Spinal cord (tissue), 10 donors: Measurements from ENCODE around the gene KCNQ1. TPM values are rescaled to one million over a fixed set of nuclear protein-coding genes. Genes with fewer than 3 reads are reported as not detected.

ENCODE experiments used
- DNase-seq, 6 donors: peaks; one replicate each; pipeline versions ENCODE4 v3.0.0 to v3.0.0-alpha.2; 2013 to 2015; ENCODE audit warnings: low spot score in 6 of 6, low read depth in 4 of 6
- H3K27ac ChIP-seq: one replicate; pipeline ENCODE4 v1.5.1; 2013; ENCODE audit warnings: low read depth, low read length, control low read depth
- H3K27me3 ChIP-seq: one replicate; pipeline ENCODE4 v1.6.1; 2013; ENCODE audit warnings: low read length; ENCODE audit not compliant: control insufficient read depth, insufficient read depth
- H3K36me3 ChIP-seq: one replicate; pipeline ENCODE4 v1.6.1; 2013; ENCODE audit warnings: low read length; ENCODE audit not compliant: control insufficient read depth, insufficient read depth
- H3K4me1 ChIP-seq: one replicate; pipeline ENCODE4 v1.6.1; 2013; ENCODE audit warnings: low read length; ENCODE audit not compliant: control insufficient read depth, insufficient read depth
- H3K4me3 ChIP-seq: one replicate; pipeline ENCODE4 v1.5.1; 2013; ENCODE audit warnings: low read depth, low read length, control low read depth
- H3K9me3 ChIP-seq: one replicate; pipeline ENCODE4 v1.6.1; 2013; ENCODE audit warnings: low read length; ENCODE audit not compliant: control insufficient read depth, insufficient read depth
- WGBS: methylation state at CpG from one replicate; pipeline ENCODE4 v1.1.5; 2013; ENCODE audit warnings: missing lambda C conversion rate; ENCODE audit not compliant: insufficient coverage; 5-methylcytosine and 5-hydroxymethylcytosine counted together
- polyA plus RNA-seq, 2 donors: library from polyadenylated mRNA; unstranded; fragments of 120-200 nt; gene quantifications; one replicate each; pipeline ENCODE4 v1.2.1, GENCODE V29; 2013; ENCODE audit not compliant: insufficient read length in 2 of 2
- total RNA-seq, 2 donors: library from RNA; depleted of rRNA in 1 of 2; stranded (reverse); fragments of 120-200 nt in 1 of 2; fragments of >200 nt in 1 of 2; gene quantifications; one replicate each; pipeline versions ENCODE4 v1.2.3 to v1.2.4, GENCODE V29; 2013 to 2014
- donor health status: healthy.

KCNQ1 gene
- total and polyA plus RNA-seq, 4 donors = 0.83 to 3.1 (median 2.1) TPM

DNA sequence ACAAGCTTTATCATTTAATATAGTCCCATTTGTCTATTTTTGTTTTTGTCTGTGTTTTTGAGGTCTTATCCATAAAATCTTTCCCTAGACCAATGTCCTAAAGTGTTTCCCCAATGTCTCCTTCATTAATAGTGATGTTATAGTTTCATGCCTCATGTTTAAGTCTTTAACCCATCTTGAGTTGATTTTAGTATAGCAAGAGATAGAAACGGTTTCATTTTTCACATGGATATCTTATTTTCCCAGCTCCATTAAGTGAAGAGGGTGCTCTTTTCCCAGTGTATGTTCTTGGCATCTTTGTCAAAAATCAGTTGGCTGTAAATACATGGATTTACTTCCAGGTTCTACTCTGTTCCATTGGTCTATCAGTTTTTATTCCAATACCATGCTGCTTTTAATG is 196.8 kb downstream of the KCNQ1 start:
- no CpG with 5 or more reads among the region's 1 CpG for WGBS
- Histone ChIP-seq H3K9me3 (peaks cover 27% of the 10 kb centered on the region), H3K27ac (no peak overlapping the region), H3K27me3 (no peaks in the 10 kb centered on the region), H3K4me3 (no peak overlapping the region), H3K4me1 (no peaks in the 10 kb centered on the region), H3K36me3 (no peaks in the 10 kb centered on the region)
- DNase-seq = no peak

DNA sequence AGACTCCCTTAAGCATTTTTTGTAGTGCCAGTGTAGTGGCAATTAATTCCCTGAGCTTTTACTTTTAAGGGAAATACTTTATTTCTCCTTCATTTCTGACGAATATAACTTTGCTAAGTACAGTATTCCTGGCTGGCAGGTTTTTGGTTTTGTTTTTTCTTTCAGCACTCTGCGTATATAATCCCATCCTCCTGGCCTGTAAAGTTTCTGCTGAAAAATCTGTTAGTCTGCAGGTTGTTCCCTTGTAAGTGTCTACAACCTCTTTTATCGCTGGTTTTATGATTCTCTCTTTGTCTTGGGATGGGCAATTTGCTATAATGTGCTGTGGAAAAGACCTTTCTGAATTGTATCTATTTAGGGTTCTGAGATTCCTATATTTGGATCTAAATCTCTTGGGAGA is 198.9 kb downstream of the KCNQ1 start:
- no peak overlapping the region for H3K27ac ChIP-seq
- no peaks in the 10 kb centered on the region for H3K4me1 ChIP-seq
- no peak for DNase-seq
- H3K36me3 ChIP-seq = no peaks in the 10 kb centered on the region
- no peaks in the 10 kb centered on the region for H3K27me3 ChIP-seq
- 100% methylated on average over 1 of the region's 3 CpGs for WGBS
- H3K9me3 ChIP-seq = peaks cover 36% of the 10 kb centered on the region
- H3K4me3 ChIP-seq = no peak overlapping the region

DNA sequence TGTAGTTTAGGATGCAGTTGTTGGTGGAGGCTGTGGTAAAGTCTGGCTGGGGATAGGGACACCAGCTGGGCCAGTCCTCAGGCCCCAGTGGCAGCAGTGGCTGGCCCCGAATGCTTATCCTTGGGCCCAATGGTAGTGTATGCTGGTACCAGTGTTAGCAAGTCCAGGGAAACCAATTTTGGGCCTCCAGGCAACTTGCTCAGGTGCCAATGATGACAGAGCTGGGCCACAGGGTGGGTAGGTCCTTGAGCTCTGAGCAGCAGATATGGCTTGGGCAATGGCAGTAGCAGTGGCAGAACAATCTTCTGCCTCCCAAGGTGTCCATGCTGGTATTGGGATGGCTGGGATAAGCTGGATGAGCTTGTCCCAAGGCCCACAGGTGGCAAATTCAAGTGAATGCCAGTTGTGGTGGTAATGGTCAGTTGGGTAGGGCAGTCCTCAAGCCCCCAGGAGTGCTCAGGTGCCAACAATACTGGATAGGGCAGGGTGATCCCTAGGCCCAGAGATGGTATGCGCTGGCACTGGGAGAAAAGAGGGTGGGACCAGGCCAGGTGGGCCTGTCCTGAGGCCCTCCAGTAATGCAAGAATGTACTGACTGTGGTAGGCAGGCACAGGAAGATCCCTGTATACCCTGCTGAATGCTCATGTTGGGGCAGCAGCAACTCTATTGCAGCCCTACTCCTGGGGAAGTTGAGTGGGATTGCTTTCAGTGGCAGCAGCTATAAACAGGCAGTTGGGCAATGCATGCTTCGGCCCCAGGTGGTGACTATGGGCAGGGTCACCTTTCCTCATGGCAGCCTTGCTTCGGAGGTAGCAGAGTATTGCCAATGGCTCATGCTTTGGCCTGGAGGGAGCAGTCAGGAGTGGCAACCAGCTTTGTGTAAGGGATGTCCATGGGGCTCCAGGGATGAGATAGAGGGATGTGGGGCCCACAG is 200.3 kb downstream of the KCNQ1 start:
- Histone ChIP-seq H3K9me3 (peaks cover 43% of the 10 kb centered on the region), H3K4me3 (no peak overlapping the region), H3K36me3 (no peaks in the 10 kb centered on the region), H3K27me3 (no peaks in the 10 kb centered on the region), H3K27ac (no peak overlapping the region), H3K4me1 (no peaks in the 10 kb centered on the region)
- no peak for DNase-seq
- 94% methylated on average over 4 of the region's 4 CpGs for WGBS

DNA sequence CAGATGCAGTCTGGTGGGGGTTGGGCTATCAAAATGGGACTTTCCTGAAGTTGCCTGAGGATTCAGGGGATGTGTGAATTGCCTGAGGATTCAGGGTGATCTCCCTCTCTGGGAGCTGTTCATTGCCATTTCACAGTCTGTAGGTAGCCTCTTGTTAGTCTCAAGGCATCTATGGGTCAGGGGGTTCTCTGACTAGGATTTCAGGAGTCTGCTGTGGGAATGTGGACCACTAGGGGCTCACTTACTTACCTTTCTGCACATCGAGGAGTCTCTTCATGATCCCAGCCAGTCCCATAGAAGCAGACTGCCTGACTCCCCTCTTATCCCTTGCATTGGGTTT is 200.9 kb downstream of the KCNQ1 start:
- DNase-seq = no peak
- Histone ChIP-seq H3K4me1 (no peaks in the 10 kb centered on the region), H3K36me3 (no peaks in the 10 kb centered on the region), H3K27me3 (no peaks in the 10 kb centered on the region), H3K27ac (no peak overlapping the region), H3K4me3 (no peak overlapping the region), H3K9me3 (peaks cover 48% of the 10 kb centered on the region)
- WGBS = 83% methylated on average over 1 of the region's 1 CpG

DNA sequence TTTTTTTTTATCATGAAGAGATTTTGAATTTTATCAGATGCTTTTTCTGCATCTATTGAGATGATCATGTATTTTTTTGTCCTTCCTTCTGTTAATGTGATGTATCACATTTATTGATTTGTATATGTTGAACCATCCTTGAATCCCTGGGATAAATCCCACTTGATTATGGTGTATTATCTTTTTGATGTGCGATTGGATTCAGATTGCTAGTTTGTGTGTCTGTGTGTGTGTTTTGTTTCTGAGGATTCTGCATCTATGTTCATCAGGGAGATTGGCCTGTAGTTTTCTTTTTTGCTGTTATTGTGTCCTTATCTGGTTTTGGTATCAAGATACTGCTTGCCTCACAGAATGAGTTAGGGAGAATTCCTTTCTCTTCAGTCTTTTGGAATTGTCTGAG is 202.4 kb downstream of the KCNQ1 start:
- DNase-seq = no peak
- 100% methylated on average over 1 of the region's 1 CpG for WGBS
- Histone ChIP-seq H3K4me1 (peaks cover 4% of the 10 kb centered on the region), H3K27ac (no peak overlapping the region), H3K27me3 (no peaks in the 10 kb centered on the region), H3K4me3 (no peak overlapping the region), H3K36me3 (no peaks in the 10 kb centered on the region), H3K9me3 (peaks cover 51% of the 10 kb centered on the region)

DNA sequence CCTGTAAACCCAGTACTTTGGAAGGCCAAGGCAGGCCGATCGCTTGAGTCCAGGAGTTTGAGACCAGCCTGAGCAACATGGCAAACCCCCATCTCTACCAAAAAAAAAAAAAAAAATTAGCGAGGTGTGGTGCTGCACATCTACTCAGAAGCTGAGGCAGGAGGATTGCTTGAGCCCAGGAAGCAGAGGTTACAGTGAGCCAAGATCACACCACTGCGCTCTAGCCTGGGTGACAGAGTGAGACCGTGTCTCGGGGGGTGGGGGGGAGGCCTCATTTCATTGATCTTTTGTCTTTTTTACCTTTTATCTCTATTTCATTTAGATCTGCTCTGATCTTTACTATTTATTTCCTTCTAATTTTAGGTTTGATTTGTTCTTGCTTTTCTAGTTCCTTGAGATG is 203.1 kb downstream of the KCNQ1 start:
- Histone ChIP-seq H3K27ac (no peak overlapping the region), H3K9me3 (peaks cover 49% of the 10 kb centered on the region), H3K36me3 (no peaks in the 10 kb centered on the region), H3K4me1 (peaks cover 4% of the 10 kb centered on the region), H3K4me3 (no peak overlapping the region), H3K27me3 (no peaks in the 10 kb centered on the region)
- no peak for DNase-seq
- WGBS = no CpG with 5 or more reads among the region's 6 CpGs

DNA sequence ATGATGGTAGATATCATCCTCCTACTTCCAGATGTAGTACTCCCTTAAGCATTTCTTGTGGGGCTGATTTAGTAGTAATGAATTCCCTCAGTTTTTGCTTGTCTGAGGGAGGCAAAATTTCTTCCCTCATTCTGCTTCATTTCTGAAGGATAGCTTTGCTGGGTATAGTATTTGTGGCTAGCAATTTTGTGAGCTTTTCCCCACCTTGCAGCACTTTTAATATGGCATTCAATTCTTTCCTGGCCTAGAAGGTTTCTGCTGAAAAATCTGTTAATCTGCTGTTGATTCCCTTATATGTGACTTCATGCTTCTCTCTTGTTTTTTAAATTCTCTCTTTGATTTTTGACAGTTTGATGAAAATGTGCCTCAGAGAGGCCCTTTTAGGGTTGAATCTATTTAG is 204.6 kb downstream of the KCNQ1 start:
- peaks cover 18% of the 10 kb centered on the region for H3K4me1 ChIP-seq
- H3K27ac ChIP-seq = no peak overlapping the region
- no peaks in the 10 kb centered on the region for H3K27me3 ChIP-seq
- H3K36me3 ChIP-seq = peaks cover 6% of the 10 kb centered on the region
- DNase-seq = no peak
- H3K4me3 ChIP-seq = no peak overlapping the region
- peaks cover 41% of the 10 kb centered on the region for H3K9me3 ChIP-seq

DNA sequence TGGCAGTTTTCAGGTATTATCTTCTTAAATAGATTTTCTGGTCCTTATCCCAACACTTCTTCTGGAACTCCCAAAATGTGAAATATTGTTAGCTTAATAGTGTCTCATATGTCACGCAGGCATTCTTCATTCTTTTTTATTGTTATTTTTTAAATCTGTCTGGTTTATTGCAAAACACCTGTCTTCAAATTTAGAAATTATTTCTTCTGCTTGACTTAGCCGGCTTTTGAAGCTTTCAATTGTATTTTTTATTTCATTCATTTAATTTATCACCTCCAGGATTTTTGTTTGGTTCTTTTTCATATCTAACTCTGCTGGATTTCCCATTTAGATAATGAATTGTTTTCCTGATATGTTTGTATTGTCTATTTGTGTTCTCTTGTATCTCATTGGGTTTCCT is 205.0 kb downstream of the KCNQ1 start:
- H3K4me3 ChIP-seq = no peak overlapping the region
- no peak for DNase-seq
- H3K27ac ChIP-seq = no peak overlapping the region
- peaks cover 6% of the 10 kb centered on the region for H3K36me3 ChIP-seq
- peaks cover 19% of the 10 kb centered on the region for H3K4me1 ChIP-seq
- peaks cover 37% of the 10 kb centered on the region for H3K9me3 ChIP-seq
- no peaks in the 10 kb centered on the region for H3K27me3 ChIP-seq
- WGBS = no CpG with 5 or more reads among the region's 2 CpGs

DNA sequence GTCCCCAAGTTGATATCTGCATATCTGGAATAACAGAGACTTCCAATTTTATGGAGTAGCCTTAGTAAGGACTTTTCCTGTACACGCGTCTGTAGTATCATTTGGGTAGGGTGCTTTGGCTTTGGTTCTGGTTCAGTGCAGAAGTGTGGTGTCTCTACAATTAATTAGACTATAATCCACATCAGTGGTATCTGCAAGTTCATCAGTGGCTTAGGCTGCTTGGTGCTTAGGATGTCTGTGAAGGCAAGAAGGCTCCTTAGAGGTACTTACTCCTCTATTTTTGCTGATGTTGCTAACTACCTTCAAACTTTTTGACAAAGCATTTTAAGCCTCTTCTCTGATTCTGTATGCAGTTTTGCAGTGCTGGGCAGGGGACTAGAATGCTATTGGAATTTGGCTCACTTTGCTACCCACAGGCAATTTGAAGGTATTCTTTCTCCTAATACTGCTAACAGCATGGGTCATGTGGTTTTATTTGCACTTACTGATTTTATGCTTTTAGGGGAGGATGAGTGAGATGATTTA is 205.6 kb downstream of the KCNQ1 start:
- no peak overlapping the region for H3K27ac ChIP-seq
- no peak for DNase-seq
- H3K27me3 ChIP-seq = no peaks in the 10 kb centered on the region
- peaks cover 22% of the 10 kb centered on the region for H3K4me1 ChIP-seq
- H3K4me3 ChIP-seq = no peak overlapping the region
- peaks cover 32% of the 10 kb centered on the region for H3K9me3 ChIP-seq
- WGBS = no CpG with 5 or more reads among the region's 2 CpGs
- peaks cover 6% of the 10 kb centered on the region for H3K36me3 ChIP-seq

DNA sequence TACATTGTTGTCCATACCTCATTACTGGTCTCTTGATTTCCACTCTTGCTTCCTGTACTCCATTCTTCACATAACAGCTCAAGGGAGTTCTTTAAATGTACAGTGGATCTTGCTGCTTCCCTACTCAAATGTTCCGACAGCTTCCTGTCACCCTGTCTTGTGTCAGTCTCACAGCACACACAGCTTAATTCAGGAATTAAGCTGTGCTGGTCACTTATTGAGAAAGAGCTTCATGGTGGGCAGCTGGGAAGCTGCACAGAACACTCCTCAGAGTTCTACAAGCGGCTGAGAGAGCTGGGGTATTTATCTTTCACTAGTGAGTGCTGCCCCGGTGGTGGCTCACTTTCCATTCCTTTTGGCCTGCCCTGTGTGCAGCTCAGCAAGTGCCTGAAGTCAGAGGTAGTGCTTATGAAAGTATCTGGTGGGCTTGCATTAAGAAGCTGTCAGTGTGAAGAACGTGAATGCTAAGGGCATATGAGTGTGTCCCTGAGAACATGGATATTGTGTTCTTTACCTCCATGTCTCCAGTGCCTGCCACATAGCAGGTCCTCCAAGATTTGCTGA is 206.3 kb downstream of the KCNQ1 start:
- peaks cover 6% of the 10 kb centered on the region for H3K36me3 ChIP-seq
- no peaks in the 10 kb centered on the region for H3K27me3 ChIP-seq
- H3K27ac ChIP-seq = no peak overlapping the region
- H3K4me1 ChIP-seq = peaks cover 22% of the 10 kb centered on the region
- DNase-seq = no peak
- H3K4me3 ChIP-seq = no peak overlapping the region
- peaks cover 31% of the 10 kb centered on the region for H3K9me3 ChIP-seq
- 88% methylated on average over 3 of the region's 4 CpGs for WGBS
